ENCODE data around the gene KCNJ6. TPM values are rescaled to one million over a fixed set of nuclear protein-coding genes. Genes with fewer than 3 reads are reported as not detected.
"Not testable (repeated sequence)": the region's sequence is repeated elsewhere in the genome, so short reads cannot be mapped to it uniquely, and the experiment has no call there.

KCNJ6 gene
- total RNA-seq, 2 donors from 2014 or later: not detected

GRCh38 chr21:37644636-37645035 is 271.6 kb downstream of the KCNJ6 start:
- H3K27ac ChIP-seq: peak overlapping the region in 1 of 2 donors; percentile 40
- TF ChIP-seq CTCF (IDR thresholded peaks at IDR 0.05): no peak
- no peak for DNase-seq (ENCODE audit: low spot score)

GRCh38 chr21:37643862-37644261 is 272.4 kb downstream of the KCNJ6 start:
- not testable (repeated sequence) for H3K9me3 ChIP-seq; H3K27me3 ChIP-seq; DNase-seq (ENCODE audit: low spot score); H3K36me3 ChIP-seq; H3K4me3 ChIP-seq; H3K4me1 ChIP-seq
- H3K27ac ChIP-seq: peak overlapping the region in 1 of 2 donors; percentile 40

More at GRCh38 chr21:37644636-37645035, 271.6 kb downstream of the KCNJ6 start:
- H3K36me3 ChIP-seq: no peaks in the 10 kb centered on the region
- no peaks in the 10 kb centered on the region for H3K4me1 ChIP-seq
- no peak overlapping the region for H3K4me3 ChIP-seq
- no peaks in the 10 kb centered on the region for H3K9me3 ChIP-seq
- H3K27me3 ChIP-seq: no peaks in the 10 kb centered on the region

GRCh38 chr21:37642493-37642892 is 273.8 kb downstream of the KCNJ6 start:
- no peaks in the 10 kb centered on the region for H3K4me1 ChIP-seq
- no peaks in the 10 kb centered on the region for H3K9me3 ChIP-seq
- no peak for DNase-seq (ENCODE audit: low spot score)
- no peak for TF ChIP-seq CTCF (IDR thresholded peaks at IDR 0.05)
- H3K36me3 ChIP-seq: no peaks in the 10 kb centered on the region
- H3K27me3 ChIP-seq: no peaks in the 10 kb centered on the region
- H3K4me3 ChIP-seq: no peak overlapping the region
- no peak overlapping the region for H3K27ac ChIP-seq

GRCh38 chr21:37639756-37640155 is 276.5 kb downstream of the KCNJ6 start:
- Histone ChIP-seq H3K4me3 (no peak overlapping the region), H3K27me3 (no peaks in the 10 kb centered on the region), H3K4me1 (no peaks in the 10 kb centered on the region), H3K27ac (no peak overlapping the region), H3K36me3 (no peaks in the 10 kb centered on the region), H3K9me3 (no peaks in the 10 kb centered on the region)
- no peak for DNase-seq (ENCODE audit: low spot score)
- no peak for TF ChIP-seq CTCF (IDR thresholded peaks at IDR 0.05)

GRCh38 chr21:37636152-37636860 is 280.0 kb downstream of the KCNJ6 start:
- Histone ChIP-seq H3K9me3 (no peaks in the 10 kb centered on the region), H3K4me1 (no peaks in the 10 kb centered on the region), H3K27me3 (no peaks in the 10 kb centered on the region), H3K27ac (no peak overlapping the region), H3K36me3 (no peaks in the 10 kb centered on the region), H3K4me3 (no peak overlapping the region)
- DNase-seq (ENCODE audit: low spot score): no peak
- no peak for TF ChIP-seq CTCF (IDR thresholded peaks at IDR 0.05)

- Histone ChIP-seq H3K27me3 (no peaks in the 10 kb centered on the region), H3K36me3 (no peaks in the 10 kb centered on the region), H3K9me3 (no peaks in the 10 kb centered on the region), H3K4me3 (no peak overlapping the region), H3K4me1 (no peaks in the 10 kb centered on the region), H3K27ac (no peak overlapping the region)
- no peak for DNase-seq (ENCODE audit: low spot score)
- TF ChIP-seq CTCF (IDR thresholded peaks at IDR 0.05): no peak
Measured at GRCh38 chr21:37631319-37632117, 284.7 kb downstream of the KCNJ6 start.

Measured in right atrium auricular region (tissue), 2 donors.